ENCODE measurements around the gene SLC25A24. TPM values are rescaled to one million over a fixed set of nuclear protein-coding genes. Genes with fewer than 3 reads are reported as not detected.

SLC25A24 gene
- total and polyA plus RNA-seq, 3 donors from 2014 or later = 9.8 to 15.5 (median 12.3) TPM

GRCh38 chr1:108124622-108125311 lies 75.4 kb downstream of the SLC25A24 start:
- no peak for TF ChIP-seq CTCF (IDR thresholded peaks at IDR 0.05)
- TF ChIP-seq POLR2A (IDR thresholded peaks at IDR 0.05) = no peak
- Histone ChIP-seq H3K9me3 (no peaks in the 10 kb centered on the region), H3K27ac (no peak overlapping the region), H3K27me3 (no peaks in the 10 kb centered on the region), H3K36me3 (ENCODE audit: low read depth, missing control alignments) (no peaks in the 10 kb centered on the region), H3K4me3 (no peak overlapping the region), H3K4me1 (no peaks in the 10 kb centered on the region)
- DNase-seq = no peak
- 70 to 77% methylated on average over 12 of the region's 12 CpGs for WGBS, 2 donors
- intact Hi-C loops (cut with DNase I; ENCODE audit: low total_unique reads) = loop anchor here (5.0 kb wide), 1 partner anchor 337 kb away; no protein-coding TSS in a partner anchor

GRCh38 chr1:108124023-108124422 lies 76.1 kb downstream of the SLC25A24 start:
- Histone ChIP-seq H3K27ac (no peak overlapping the region), H3K9me3 (no peaks in the 10 kb centered on the region), H3K27me3 (no peaks in the 10 kb centered on the region), H3K36me3 (ENCODE audit: low read depth, missing control alignments) (no peaks in the 10 kb centered on the region), H3K4me3 (no peak overlapping the region), H3K4me1 (no peaks in the 10 kb centered on the region)
- WGBS, 2 donors = 81 to 100% methylated on average over 1 of the region's 1 CpG
- intact Hi-C loops (cut with DNase I; ENCODE audit: low total_unique reads) = loop anchor here (5.0 kb wide), 1 partner anchor 337 kb away; no protein-coding TSS in a partner anchor
- DNase-seq = no peak
- TF ChIP-seq POLR2A (IDR thresholded peaks at IDR 0.05) = no peak
- no peak for TF ChIP-seq CTCF (IDR thresholded peaks at IDR 0.05)

GRCh38 chr1:108121358-108122143 lies 78.6 kb downstream of the SLC25A24 start:
- no peak overlapping the region for H3K27ac ChIP-seq
- DNase-seq = peak; percentile 33
- intact Hi-C loops (cut with DNase I; ENCODE audit: low total_unique reads) = loop anchor here (5.0 kb wide), 1 partner anchor 334 kb away; no protein-coding TSS in a partner anchor
- H3K4me1 ChIP-seq = no peaks in the 10 kb centered on the region
- TF ChIP-seq POLR2A (IDR thresholded peaks at IDR 0.05) (no peak), CTCF (IDR thresholded peaks at IDR 0.05) (no peak)
- H3K27me3 ChIP-seq = no peaks in the 10 kb centered on the region
- no peaks in the 10 kb centered on the region for H3K9me3 ChIP-seq
- no peaks in the 10 kb centered on the region for H3K36me3 ChIP-seq (ENCODE audit: low read depth, missing control alignments)
- H3K4me3 ChIP-seq = peak overlapping the region in 1 of 2 donors; percentile 8
- WGBS, 2 donors = 48 to 62% methylated on average over 22 to 33 of the region's 36 CpGs

GRCh38 chr1:108120163-108120562 lies 80.0 kb downstream of the SLC25A24 start:
- H3K4me1 ChIP-seq = no peaks in the 10 kb centered on the region
- 78 to 81% methylated on average over 6 of the region's 6 CpGs for WGBS, 2 donors
- H3K9me3 ChIP-seq = no peaks in the 10 kb centered on the region
- H3K4me3 ChIP-seq = no peak overlapping the region
- no peak for DNase-seq
- no peak overlapping the region for H3K27ac ChIP-seq
- TF ChIP-seq CTCF (IDR thresholded peaks at IDR 0.05) = no peak
- no peak for TF ChIP-seq POLR2A (IDR thresholded peaks at IDR 0.05)
- H3K27me3 ChIP-seq = no peaks in the 10 kb centered on the region
- no peaks in the 10 kb centered on the region for H3K36me3 ChIP-seq (ENCODE audit: low read depth, missing control alignments)
- intact Hi-C loops (cut with DNase I; ENCODE audit: low total_unique reads) = loop anchor here (5.0 kb wide), 1 partner anchor 333 kb away; no protein-coding TSS in a partner anchor
